Astrocyte (in vitro differentiated cells and primary cell): Measurements from ENCODE around the gene RBFOX2. TPM values are rescaled to one million over a fixed set of nuclear protein-coding genes. Genes with fewer than 3 reads are reported as not detected.

Source experiments
- DNase-seq: peaks from one replicate; pipeline ENCODE4 v3.0.0-alpha.2; 2010; ENCODE audit warnings: low read depth
- FAIRE-seq: peaks from 2 replicates; lab custom pipeline; 2011; peaks lifted over from hg19 to GRCh38; lab: Jason Lieb, UNC
- H2AFZ ChIP-seq: 2 replicates; pipeline ENCODE4 v1.6.0; 2012; ENCODE audit warnings: low read depth, low read length, inconsistent platforms
- H3K27ac ChIP-seq: 2 replicates; pipeline ENCODE4 v1.5.1; 2011; ENCODE audit warnings: low read depth, low read length, inconsistent platforms
- H3K27me3 ChIP-seq: 2 replicates; pipeline ENCODE4 v1.6.0; 2011; ENCODE audit warnings: low read length, inconsistent platforms; ENCODE audit not compliant: insufficient read depth
- H3K36me3 ChIP-seq: 2 replicates; pipeline ENCODE4 v1.5.1; 2011; ENCODE audit warnings: low read length, inconsistent platforms; ENCODE audit not compliant: insufficient read depth
- H3K4me1 ChIP-seq: 2 replicates; pipeline ENCODE4 v1.5.1; 2011; ENCODE audit warnings: low read length, inconsistent platforms; ENCODE audit not compliant: insufficient read depth
- H3K4me2 ChIP-seq: 2 replicates; pipeline ENCODE4 v1.6.0; 2012; ENCODE audit warnings: low read length, inconsistent platforms
- H3K4me3 ChIP-seq: 2 replicates; pipeline ENCODE4 v1.5.1; 2011; ENCODE audit warnings: low read depth, mild to moderate bottlenecking, low read length, inconsistent platforms; ENCODE audit not compliant: insufficient read depth
- H3K79me2 ChIP-seq: 2 replicates; pipeline ENCODE4 v1.6.0; 2012; ENCODE audit warnings: mild to moderate bottlenecking, low read length, inconsistent platforms; ENCODE audit not compliant: insufficient read depth
- H3K9ac ChIP-seq: 2 replicates; pipeline ENCODE4 v1.6.0; 2012; ENCODE audit warnings: mild to moderate bottlenecking, low read length, inconsistent platforms
- H3K9me3 ChIP-seq: 2 replicates; pipeline ENCODE4 v1.5.1; 2012; ENCODE audit warnings: low read depth, mild to moderate bottlenecking, low read length, inconsistent platforms; ENCODE audit not compliant: insufficient read depth
- H4K20me1 ChIP-seq: 2 replicates; pipeline ENCODE4 v1.6.0; 2012; ENCODE audit warnings: low read length, inconsistent platforms; ENCODE audit not compliant: insufficient read depth
- H3K27ac Mint-ChIP-seq: one replicate; pipeline ENCODE4 v1.8.0; 2021; ENCODE audit warnings: mild to moderate bottlenecking, mixed read lengths; ENCODE audit not compliant: unreplicated experiment
- H3K27me3 Mint-ChIP-seq: one replicate; pipeline ENCODE4 v1.8.0; 2021; ENCODE audit warnings: low read depth, mixed read lengths; ENCODE audit not compliant: unreplicated experiment
- H3K36me3 Mint-ChIP-seq: one replicate; pipeline ENCODE4 v1.8.0; 2021; ENCODE audit warnings: low read depth, mixed read lengths; ENCODE audit not compliant: unreplicated experiment
- H3K4me1 Mint-ChIP-seq: one replicate; pipeline ENCODE4 v1.8.0; 2021; ENCODE audit warnings: low read depth, mixed read lengths; ENCODE audit not compliant: unreplicated experiment
- H3K4me3 Mint-ChIP-seq: one replicate; pipeline ENCODE4 v1.8.0; 2021; ENCODE audit warnings: mild to moderate bottlenecking, moderate library complexity, mixed read lengths; ENCODE audit not compliant: unreplicated experiment
- H3K9me3 Mint-ChIP-seq: one replicate; pipeline ENCODE4 v1.8.0; 2021; ENCODE audit warnings: mild to moderate bottlenecking, mixed read lengths; ENCODE audit not compliant: unreplicated experiment
- EZH2 ChIP-seq: IDR thresholded peaks from 2 replicates; pipeline ENCODE4 v1.6.1; 2012; ENCODE audit warnings: mild to moderate bottlenecking, low read length, inconsistent platforms; ENCODE audit not compliant: insufficient read depth
- total RNA-seq: library from RNA; stranded (reverse); gene quantifications from 2 replicates; pipeline ENCODE4 v1.2.1, GENCODE V29; 2021
- TF ChIP-seq, protein P1 (sequence below): IDR thresholded peaks from 2 replicates; pipeline ENCODE4 v1.5.1; 2011; ENCODE audit warnings: low read depth, mild to moderate bottlenecking, inconsistent platforms, low read length, moderate library complexity; ENCODE audit not compliant: insufficient read depth

The RBFOX2 gene
- total RNA-seq, 1 donor from 2014 or later: 169 TPM

DNA sequence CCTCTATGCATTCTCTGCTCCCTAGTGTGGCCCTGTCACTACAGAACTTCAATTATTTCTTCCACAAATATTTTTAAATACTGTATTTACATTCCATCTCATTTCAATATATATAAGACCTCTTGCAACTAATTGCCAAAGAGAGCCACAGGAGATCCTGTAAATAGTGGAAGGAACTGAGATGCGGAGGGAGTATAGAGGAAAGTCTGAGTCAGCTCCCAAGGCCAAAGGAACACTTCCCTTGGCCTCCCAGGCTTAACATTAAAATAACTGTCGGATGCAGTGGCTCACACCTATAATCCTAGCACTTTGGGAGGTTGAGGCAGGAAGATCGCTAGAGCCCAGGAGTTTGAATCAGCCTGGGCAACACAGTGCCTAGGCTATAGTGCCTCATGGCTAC is 31.2 kb downstream of the RBFOX2 start:
- no peak overlapping the region for H3K27ac ChIP-seq
- H3K4me2 ChIP-seq: peak overlapping the region; percentile 5
- no peak overlapping the region for H2AFZ ChIP-seq
- no peaks in the 10 kb centered on the region for H3K27me3 ChIP-seq
- no peaks in the 10 kb centered on the region for H3K36me3 ChIP-seq
- H4K20me1 ChIP-seq: peaks cover 46% of the 10 kb centered on the region
- no peak for DNase-seq
- TF ChIP-seq EZH2: no peak
- TF ChIP-seq, protein P1, sequence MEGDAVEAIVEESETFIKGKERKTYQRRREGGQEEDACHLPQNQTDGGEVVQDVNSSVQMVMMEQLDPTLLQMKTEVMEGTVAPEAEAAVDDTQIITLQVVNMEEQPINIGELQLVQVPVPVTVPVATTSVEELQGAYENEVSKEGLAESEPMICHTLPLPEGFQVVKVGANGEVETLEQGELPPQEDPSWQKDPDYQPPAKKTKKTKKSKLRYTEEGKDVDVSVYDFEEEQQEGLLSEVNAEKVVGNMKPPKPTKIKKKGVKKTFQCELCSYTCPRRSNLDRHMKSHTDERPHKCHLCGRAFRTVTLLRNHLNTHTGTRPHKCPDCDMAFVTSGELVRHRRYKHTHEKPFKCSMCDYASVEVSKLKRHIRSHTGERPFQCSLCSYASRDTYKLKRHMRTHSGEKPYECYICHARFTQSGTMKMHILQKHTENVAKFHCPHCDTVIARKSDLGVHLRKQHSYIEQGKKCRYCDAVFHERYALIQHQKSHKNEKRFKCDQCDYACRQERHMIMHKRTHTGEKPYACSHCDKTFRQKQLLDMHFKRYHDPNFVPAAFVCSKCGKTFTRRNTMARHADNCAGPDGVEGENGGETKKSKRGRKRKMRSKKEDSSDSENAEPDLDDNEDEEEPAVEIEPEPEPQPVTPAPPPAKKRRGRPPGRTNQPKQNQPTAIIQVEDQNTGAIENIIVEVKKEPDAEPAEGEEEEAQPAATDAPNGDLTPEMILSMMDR: no peak
- H3K9ac ChIP-seq: no peak overlapping the region
- no peaks in the 10 kb centered on the region for H3K9me3 ChIP-seq
- peaks cover 4% of the 10 kb centered on the region for H3K36me3 Mint-ChIP-seq
- H3K79me2 ChIP-seq: peaks cover 73% of the 10 kb centered on the region
- peaks cover 26% of the 10 kb centered on the region for H3K4me1 ChIP-seq
- H3K4me1 Mint-ChIP-seq: peaks cover 22% of the 10 kb centered on the region
- no peak for FAIRE-seq
- no peak overlapping the region for H3K27ac Mint-ChIP-seq
- H3K27me3 Mint-ChIP-seq: no peaks in the 10 kb centered on the region
- H3K4me3 Mint-ChIP-seq: peak overlapping the region; percentile 13
- no peaks in the 10 kb centered on the region for H3K9me3 Mint-ChIP-seq
- no peak overlapping the region for H3K4me3 ChIP-seq

DNA sequence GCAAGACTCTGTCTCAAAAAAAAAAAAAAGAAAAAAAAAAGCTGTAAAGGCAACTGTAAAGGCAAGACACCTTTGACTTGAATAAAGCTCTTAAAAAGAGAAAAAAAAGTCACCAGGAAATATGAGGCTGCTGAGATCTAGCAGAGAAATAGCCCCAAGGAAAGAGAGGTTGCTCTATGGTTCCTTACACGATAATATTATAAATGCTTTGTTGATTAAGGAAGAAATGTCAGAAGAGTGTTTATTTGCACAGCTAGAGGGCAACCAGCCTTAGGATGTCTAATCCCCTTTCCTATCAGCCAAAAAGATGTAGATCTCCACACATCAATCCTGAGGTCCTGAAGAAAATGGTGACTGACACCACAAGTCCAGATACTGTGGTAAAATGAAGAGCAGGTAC is 32.0 kb downstream of the RBFOX2 start:
- H3K9me3 Mint-ChIP-seq: no peaks in the 10 kb centered on the region
- no peak overlapping the region for H3K4me3 Mint-ChIP-seq
- peaks cover 73% of the 10 kb centered on the region for H3K79me2 ChIP-seq
- H3K27ac Mint-ChIP-seq: no peak overlapping the region
- H3K9ac ChIP-seq: no peak overlapping the region
- H3K4me2 ChIP-seq: peak overlapping the region; percentile 75
- FAIRE-seq (no peak), DNase-seq (no peak)
- H3K27me3 Mint-ChIP-seq: no peaks in the 10 kb centered on the region
- no peak overlapping the region for H3K4me3 ChIP-seq
- H3K27me3 ChIP-seq: no peaks in the 10 kb centered on the region
- TF ChIP-seq EZH2: no peak
- TF ChIP-seq, protein P1: no peak
- H3K36me3 ChIP-seq: no peaks in the 10 kb centered on the region
- no peak overlapping the region for H2AFZ ChIP-seq
- H3K9me3 ChIP-seq: no peaks in the 10 kb centered on the region
- peaks cover 23% of the 10 kb centered on the region for H3K4me1 Mint-ChIP-seq
- H4K20me1 ChIP-seq: peaks cover 44% of the 10 kb centered on the region
- peaks cover 4% of the 10 kb centered on the region for H3K36me3 Mint-ChIP-seq
- peak overlapping the region; percentile 68 for H3K27ac ChIP-seq
- peaks cover 26% of the 10 kb centered on the region for H3K4me1 ChIP-seq

DNA sequence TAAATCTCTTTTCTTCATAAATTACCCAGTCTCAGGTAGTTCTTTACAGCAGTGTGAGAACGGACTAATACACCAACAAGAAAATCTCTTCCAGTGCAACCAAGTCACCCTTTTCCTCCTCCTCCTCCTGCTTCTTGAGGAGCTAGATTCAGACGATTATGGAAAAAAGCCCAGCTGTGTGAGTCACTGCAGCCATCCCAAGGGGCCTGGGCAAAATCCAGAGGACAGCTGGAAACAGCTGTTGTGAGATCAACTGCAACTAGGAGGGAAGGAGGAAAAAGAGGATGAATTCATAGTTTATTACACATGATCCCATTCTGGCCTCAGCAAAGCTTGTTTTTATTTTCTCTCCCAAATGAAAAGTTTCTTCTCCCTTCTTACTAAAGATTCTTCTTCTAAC is 32.9 kb downstream of the RBFOX2 start:
- Histone ChIP-seq H3K9me3 (no peaks in the 10 kb centered on the region), H3K4me2 (peak overlapping the region; percentile 75), H3K4me3 (no peak overlapping the region), H3K27ac (peak overlapping the region; percentile 68), H3K27me3 (no peaks in the 10 kb centered on the region), H3K79me2 (peaks cover 69% of the 10 kb centered on the region), H3K9ac (peak overlapping the region; percentile 52), H2AFZ (no peak overlapping the region), H3K4me1 (peaks cover 22% of the 10 kb centered on the region), H3K36me3 (no peaks in the 10 kb centered on the region), H4K20me1 (peaks cover 45% of the 10 kb centered on the region)
- peak; percentile 93 for DNase-seq
- TF ChIP-seq, protein P1: no peak
- TF ChIP-seq EZH2: no peak
- Mint-ChIP-seq H3K4me3 (peak overlapping the region; percentile 43), H3K27ac (peak overlapping the region; percentile 84), H3K27me3 (no peaks in the 10 kb centered on the region), H3K36me3 (peaks cover 4% of the 10 kb centered on the region), H3K9me3 (no peaks in the 10 kb centered on the region), H3K4me1 (peaks cover 23% of the 10 kb centered on the region)
- peak; percentile 45 for FAIRE-seq
